Subcutaneous abdominal adipose tissue (tissue), 5 donors: ENCODE measurements around the gene MAB21L3.
A peak's percentile ranks its signal among the peaks of the same experiment; 100 is the strongest.

Experiments
- H3K27ac ChIP-seq: one replicate; pipeline ENCODE4 v1.7.0; 2013; ENCODE audit warnings: low read depth, mild to moderate bottlenecking, inconsistent platforms, low read length, moderate library complexity
- H3K27me3 ChIP-seq, 5 donors: one replicate each; pipeline ENCODE4 v1.7.0; 2013; ENCODE audit warnings: low read length in 5 of 5, inconsistent platforms in 1 of 5; ENCODE audit not compliant: control insufficient read depth in 5 of 5, insufficient read depth in 4 of 5
- H3K36me3 ChIP-seq, 5 donors: one replicate each; pipeline ENCODE4 v1.7.0; 2013; ENCODE audit warnings: low read length in 5 of 5; ENCODE audit not compliant: control insufficient read depth in 5 of 5, insufficient read depth in 5 of 5
- H3K4me1 ChIP-seq, 5 donors: one replicate each; pipeline ENCODE4 v1.7.0; 2013; ENCODE audit warnings: low read length in 5 of 5, mild to moderate bottlenecking in 3 of 5, moderate library complexity in 1 of 5; ENCODE audit not compliant: control insufficient read depth in 5 of 5, insufficient read depth in 5 of 5
- H3K4me3 ChIP-seq, 5 donors: one replicate each; pipeline ENCODE4 v1.7.0; 2013; ENCODE audit warnings: low read length in 5 of 5, low read depth in 1 of 5
- H3K9ac ChIP-seq, 5 donors: one replicate each; pipeline ENCODE4 v1.7.0; 2013; ENCODE audit warnings: low read length in 5 of 5, mild to moderate bottlenecking in 4 of 5, moderate library complexity in 3 of 5
- H3K9me3 ChIP-seq, 5 donors: one replicate each; pipeline ENCODE4 v1.7.0; 2013; ENCODE audit warnings: low read length in 5 of 5; ENCODE audit not compliant: control insufficient read depth in 5 of 5
- donor health status: healthy.
- donor health status: healthy.
- donor health status: healthy.
- donor health status: healthy.
- donor health status: healthy.

Gene MAB21L3

GRCh38 chr1:116159611-116160010, 48.4 kb downstream of the MAB21L3 start:
- peaks cover 0 to 22% (median 6%) of the 10 kb centered on the region in 5 donors for H3K4me1 ChIP-seq

GRCh38 chr1:116161390-116161789, 50.2 kb downstream of the MAB21L3 start:
- no peaks in the 10 kb centered on the region for H3K36me3 ChIP-seq
- no peak overlapping the region for H3K9ac ChIP-seq
- H3K27me3 ChIP-seq = no peaks in the 10 kb centered on the region
- H3K4me3 ChIP-seq = no peak overlapping the region
- H3K4me1 ChIP-seq = peaks cover 14 to 39% (median 24%) of the 10 kb centered on the region in 5 donors
- H3K9me3 ChIP-seq = no peaks in the 10 kb centered on the region
- H3K27ac ChIP-seq = no peak overlapping the region

More at GRCh38 chr1:116159611-116160010, 48.4 kb downstream of the MAB21L3 start:
- H3K9ac ChIP-seq = no peak overlapping the region
- no peaks in the 10 kb centered on the region for H3K36me3 ChIP-seq
- no peaks in the 10 kb centered on the region for H3K9me3 ChIP-seq
- no peaks in the 10 kb centered on the region for H3K27me3 ChIP-seq
- H3K27ac ChIP-seq = no peak overlapping the region
- H3K4me3 ChIP-seq = no peak overlapping the region

GRCh38 chr1:116161877-116162390, 50.7 kb downstream of the MAB21L3 start:
- Histone ChIP-seq H3K27ac (no peak overlapping the region), H3K4me3 (no peak overlapping the region), H3K27me3 (no peaks in the 10 kb centered on the region), H3K36me3 (no peaks in the 10 kb centered on the region), H3K4me1 (peaks cover 14 to 45% (median 28%) of the 10 kb centered on the region in 5 donors), H3K9ac (no peak overlapping the region), H3K9me3 (no peaks in the 10 kb centered on the region)

GRCh38 chr1:116163533-116163932, 52.3 kb downstream of the MAB21L3 start:
- no peaks in the 10 kb centered on the region for H3K36me3 ChIP-seq
- H3K4me3 ChIP-seq = no peak overlapping the region
- H3K9ac ChIP-seq = no peak overlapping the region
- no peaks in the 10 kb centered on the region for H3K9me3 ChIP-seq
- no peaks in the 10 kb centered on the region for H3K27me3 ChIP-seq
- H3K4me1 ChIP-seq = peaks cover 16 to 58% (median 44%) of the 10 kb centered on the region in 5 donors
- no peak overlapping the region for H3K27ac ChIP-seq

GRCh38 chr1:116164150-116164549, 53.0 kb downstream of the MAB21L3 start:
- H3K9ac ChIP-seq = peak overlapping the region in 1 of 5 donors; percentile 17
- no peaks in the 10 kb centered on the region for H3K27me3 ChIP-seq
- no peaks in the 10 kb centered on the region for H3K9me3 ChIP-seq
- H3K4me3 ChIP-seq = peak overlapping the region in 1 of 5 donors; percentile 29
- peaks cover 16 to 59% (median 49%) of the 10 kb centered on the region in 5 donors for H3K4me1 ChIP-seq
- H3K36me3 ChIP-seq = no peaks in the 10 kb centered on the region
- no peak overlapping the region for H3K27ac ChIP-seq

GRCh38 chr1:116164604-116165368, 53.6 kb downstream of the MAB21L3 start:
- peak overlapping the region; percentile 63 for H3K27ac ChIP-seq
- H3K27me3 ChIP-seq = no peaks in the 10 kb centered on the region
- peaks cover 16 to 53% (median 49%) of the 10 kb centered on the region in 5 donors for H3K4me1 ChIP-seq
- no peaks in the 10 kb centered on the region for H3K36me3 ChIP-seq
- H3K4me3 ChIP-seq = peak overlapping the region in 1 of 5 donors; percentile 29
- H3K9ac ChIP-seq = peak overlapping the region in 3 of 5 donors; percentile 16 to 84 (median 16)
- H3K9me3 ChIP-seq = no peaks in the 10 kb centered on the region

GRCh38 chr1:116165572-116165971, 54.4 kb downstream of the MAB21L3 start:
- Histone ChIP-seq H3K27ac (peak overlapping the region; percentile 63), H3K9me3 (no peaks in the 10 kb centered on the region), H3K36me3 (no peaks in the 10 kb centered on the region), H3K4me1 (peaks cover 16 to 52% (median 49%) of the 10 kb centered on the region in 5 donors), H3K9ac (peak overlapping the region in 1 of 5 donors; percentile 84), H3K27me3 (no peaks in the 10 kb centered on the region), H3K4me3 (peak overlapping the region in 1 of 5 donors; percentile 15)

- Histone ChIP-seq H3K27ac (peak overlapping the region; percentile 63), H3K4me1 (peaks cover 16 to 52% (median 49%) of the 10 kb centered on the region in 5 donors), H3K27me3 (no peaks in the 10 kb centered on the region), H3K9ac (no peak overlapping the region), H3K36me3 (no peaks in the 10 kb centered on the region), H3K9me3 (no peaks in the 10 kb centered on the region), H3K4me3 (no peak overlapping the region)
Observed at GRCh38 chr1:116166011-116166571, 54.9 kb downstream of the MAB21L3 start.

GRCh38 chr1:116166655-116167054, 55.5 kb downstream of the MAB21L3 start:
- Histone ChIP-seq H3K4me3 (no peak overlapping the region), H3K9ac (no peak overlapping the region), H3K27ac (no peak overlapping the region), H3K27me3 (no peaks in the 10 kb centered on the region), H3K4me1 (peaks cover 16 to 52% (median 49%) of the 10 kb centered on the region in 5 donors), H3K9me3 (no peaks in the 10 kb centered on the region), H3K36me3 (no peaks in the 10 kb centered on the region)
